ENCODE data around the gene MED15.

The MED15 gene

GRCh38 chr22:20577549-20577975 is 70.2 kb downstream of the MED15 start:
- Histone ChIP-seq H3K4me3 (no peak overlapping the region), H3K4me1 (peaks cover 0 to 29% (median 19%) of the 10 kb centered on the region in 4 donors), H3K9me3 (no peaks in the 10 kb centered on the region), H3K36me3 (peaks cover 41 to 99% (median 83%) of the 10 kb centered on the region in 3 donors), H3K27me3 (no peaks in the 10 kb centered on the region), H3K27ac (no peak overlapping the region)
- DNase-seq: no peak
- intact Hi-C loops (cut with DNase I; ENCODE audit: low total_unique reads): loop anchor here (10.0 kb wide), 1 partner anchor 153 kb away; no protein-coding TSS in a partner anchor
- TF ChIP-seq, protein P1, sequence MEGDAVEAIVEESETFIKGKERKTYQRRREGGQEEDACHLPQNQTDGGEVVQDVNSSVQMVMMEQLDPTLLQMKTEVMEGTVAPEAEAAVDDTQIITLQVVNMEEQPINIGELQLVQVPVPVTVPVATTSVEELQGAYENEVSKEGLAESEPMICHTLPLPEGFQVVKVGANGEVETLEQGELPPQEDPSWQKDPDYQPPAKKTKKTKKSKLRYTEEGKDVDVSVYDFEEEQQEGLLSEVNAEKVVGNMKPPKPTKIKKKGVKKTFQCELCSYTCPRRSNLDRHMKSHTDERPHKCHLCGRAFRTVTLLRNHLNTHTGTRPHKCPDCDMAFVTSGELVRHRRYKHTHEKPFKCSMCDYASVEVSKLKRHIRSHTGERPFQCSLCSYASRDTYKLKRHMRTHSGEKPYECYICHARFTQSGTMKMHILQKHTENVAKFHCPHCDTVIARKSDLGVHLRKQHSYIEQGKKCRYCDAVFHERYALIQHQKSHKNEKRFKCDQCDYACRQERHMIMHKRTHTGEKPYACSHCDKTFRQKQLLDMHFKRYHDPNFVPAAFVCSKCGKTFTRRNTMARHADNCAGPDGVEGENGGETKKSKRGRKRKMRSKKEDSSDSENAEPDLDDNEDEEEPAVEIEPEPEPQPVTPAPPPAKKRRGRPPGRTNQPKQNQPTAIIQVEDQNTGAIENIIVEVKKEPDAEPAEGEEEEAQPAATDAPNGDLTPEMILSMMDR (IDR thresholded peaks at IDR 0.05): no peak

- Histone ChIP-seq H3K4me3 (no peak overlapping the region), H3K4me1 (peaks cover 0 to 29% (median 19%) of the 10 kb centered on the region in 4 donors), H3K27ac (peak overlapping the region in 1 of 2 donors; percentile 13), H3K36me3 (peaks cover 46 to 99% (median 85%) of the 10 kb centered on the region in 3 donors), H3K27me3 (no peaks in the 10 kb centered on the region), H3K9me3 (no peaks in the 10 kb centered on the region)
- intact Hi-C loops (cut with DNase I; ENCODE audit: low total_unique reads): loop anchor here (10.0 kb wide), 1 partner anchor 153 kb away; no protein-coding TSS in a partner anchor
- TF ChIP-seq, protein P1 (IDR thresholded peaks at IDR 0.05): no peak
- DNase-seq: no peak
These were observed 70.8 kb downstream of the MED15 start for GRCh38 chr22:20578192-20578591.

DNA sequence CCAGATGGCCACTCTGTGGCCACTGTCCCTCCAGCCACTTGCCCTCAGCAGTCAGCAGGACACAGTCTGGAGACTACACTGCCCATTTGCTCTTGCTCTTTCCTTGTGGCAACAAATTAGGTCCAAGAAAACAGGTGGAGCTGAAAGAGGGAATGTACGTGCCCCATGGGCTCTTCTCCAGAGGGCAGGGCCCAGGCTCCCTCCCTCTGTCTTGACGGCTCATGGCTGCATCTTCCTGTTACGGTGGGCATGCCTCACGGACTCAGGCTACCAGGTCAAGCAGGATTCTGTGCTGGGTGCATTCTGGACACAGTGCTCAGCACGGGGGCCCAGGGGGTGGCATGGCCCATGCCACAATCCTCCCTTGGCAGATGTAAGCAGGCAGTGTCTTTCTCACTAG is 71.3 kb downstream of the MED15 start:
- TF ChIP-seq, protein P1 (IDR thresholded peaks at IDR 0.05): no peak
- no peaks in the 10 kb centered on the region for H3K9me3 ChIP-seq
- H3K36me3 ChIP-seq: peaks cover 48 to 99% (median 87%) of the 10 kb centered on the region in 3 donors
- H3K27ac ChIP-seq: peak overlapping the region in 1 of 2 donors; percentile 13
- peaks cover 0 to 29% (median 19%) of the 10 kb centered on the region in 4 donors for H3K4me1 ChIP-seq
- no peaks in the 10 kb centered on the region for H3K27me3 ChIP-seq
- H3K4me3 ChIP-seq: no peak overlapping the region
- DNase-seq: no peak
- intact Hi-C loops (cut with DNase I; ENCODE audit: low total_unique reads): loop anchor here (10.0 kb wide), 1 partner anchor 154 kb away; no protein-coding TSS in a partner anchor

- no peak overlapping the region for H3K4me3 ChIP-seq
- TF ChIP-seq, protein P1 (IDR thresholded peaks at IDR 0.05): no peak
- H3K27me3 ChIP-seq: no peaks in the 10 kb centered on the region
- peaks cover 48 to 99% (median 87%) of the 10 kb centered on the region in 3 donors for H3K36me3 ChIP-seq
- no peak for DNase-seq
- peaks cover 0 to 29% (median 19%) of the 10 kb centered on the region in 4 donors for H3K4me1 ChIP-seq
- intact Hi-C loops (cut with DNase I; ENCODE audit: low total_unique reads): loop anchor here (10.0 kb wide), 1 partner anchor 155 kb away; no protein-coding TSS in a partner anchor
- H3K9me3 ChIP-seq: no peaks in the 10 kb centered on the region
- peak overlapping the region in 1 of 2 donors; percentile 13 for H3K27ac ChIP-seq
These were observed 72.1 kb downstream of the MED15 start for GRCh38 chr22:20579273-20580120.

- Histone ChIP-seq H3K36me3 (peaks cover 48 to 99% (median 87%) of the 10 kb centered on the region in 3 donors), H3K27me3 (no peaks in the 10 kb centered on the region), H3K27ac (no peak overlapping the region), H3K4me1 (peaks cover 0 to 29% (median 19%) of the 10 kb centered on the region in 4 donors), H3K4me3 (no peak overlapping the region), H3K9me3 (no peaks in the 10 kb centered on the region)
- TF ChIP-seq, protein P1 (IDR thresholded peaks at IDR 0.05): no peak
- intact Hi-C loops (cut with DNase I; ENCODE audit: low total_unique reads): no loop called here
- no peak for DNase-seq
These were observed 72.8 kb downstream of the MED15 start for GRCh38 chr22:20580179-20580578.
